Effector memory CD4-positive, alpha-beta T cell (primary cell): Measurements from ENCODE around the gene PSMA5.

Experiments
- DNase-seq, 3 donors: peaks; one replicate each; pipeline ENCODE4 v3.0.0-alpha.2; 2020
- H3K27ac ChIP-seq: 2 replicates; pipeline ENCODE4 v1.7.0; 2013; ENCODE audit warnings: mild to moderate bottlenecking, low read length, moderate library complexity; ENCODE audit not compliant: insufficient read depth, poor library complexity, severe bottlenecking
- H3K27me3 ChIP-seq: replicated peaks from 2 replicates; pipeline ENCODE4 v1.7.0; 2013; ENCODE audit warnings: mild to moderate bottlenecking, low read length; ENCODE audit not compliant: insufficient read depth, control insufficient read depth, poor library complexity, severe bottlenecking
- H3K36me3 ChIP-seq: 2 replicates; pipeline ENCODE4 v1.7.0; 2013; ENCODE audit warnings: mild to moderate bottlenecking, low read length, moderate library complexity; ENCODE audit not compliant: control insufficient read depth, insufficient read depth
- H3K4me1 ChIP-seq: 2 replicates; pipeline ENCODE4 v1.7.0; 2013; ENCODE audit warnings: low read length, mild to moderate bottlenecking; ENCODE audit not compliant: control insufficient read depth, insufficient read depth, poor library complexity, severe bottlenecking
- H3K4me3 ChIP-seq: 2 replicates; pipeline ENCODE4 v1.7.0; 2013; ENCODE audit warnings: low read length, low read depth, mild to moderate bottlenecking; ENCODE audit not compliant: insufficient read depth, poor library complexity, severe bottlenecking
- H3K9me3 ChIP-seq: 2 replicates; pipeline ENCODE4 v1.7.0; 2013; ENCODE audit warnings: mild to moderate bottlenecking, low read length, moderate library complexity; ENCODE audit not compliant: control insufficient read depth

PSMA5 gene

DNA sequence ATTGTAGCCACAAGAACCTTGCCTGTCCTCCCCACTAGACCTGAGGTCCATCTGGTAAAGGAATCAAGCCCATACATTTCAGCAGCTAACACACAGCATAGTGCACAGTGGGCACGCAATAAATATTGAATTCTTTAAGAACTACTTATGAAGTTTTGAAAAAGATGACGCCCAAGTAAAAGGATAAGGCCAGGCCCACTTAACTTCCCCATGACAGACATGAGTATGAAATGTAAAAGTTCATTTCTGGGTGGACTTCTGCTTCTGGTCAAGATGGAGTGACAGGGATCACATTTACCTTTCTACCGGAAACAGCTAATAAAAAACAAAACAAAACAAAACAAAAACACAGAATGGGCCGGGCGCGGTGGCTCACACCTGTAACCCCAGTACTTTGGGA is 54.0 kb downstream of the PSMA5 start:
- DNase-seq: no peak
- Histone ChIP-seq H3K4me3 (no peak overlapping the region), H3K9me3 (no peaks in the 10 kb centered on the region), H3K36me3 (no peaks in the 10 kb centered on the region), H3K27ac (no peak overlapping the region), H3K4me1 (no peaks in the 10 kb centered on the region), H3K27me3 (no peaks in the 10 kb centered on the region)

DNA sequence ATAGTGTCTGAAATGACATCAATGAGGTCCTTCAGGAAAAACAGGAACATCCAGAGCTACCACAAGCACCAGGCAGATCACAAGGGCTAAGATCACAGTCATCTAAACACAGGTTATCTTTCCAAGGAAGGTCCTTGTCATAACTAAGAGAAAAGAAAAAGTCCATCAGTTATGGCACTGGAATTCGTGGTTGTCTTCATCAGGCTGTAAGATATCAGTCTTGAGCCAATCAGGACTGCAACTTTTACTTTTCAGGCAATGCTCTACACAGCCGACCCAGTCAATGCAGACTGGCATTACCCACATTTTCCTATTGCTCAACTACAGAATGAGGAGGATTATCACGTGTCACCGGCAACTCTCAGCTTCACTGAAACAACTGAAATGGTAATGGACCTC is 54.9 kb downstream of the PSMA5 start:
- no peaks in the 10 kb centered on the region for H3K4me1 ChIP-seq
- H3K36me3 ChIP-seq: no peaks in the 10 kb centered on the region
- no peak for DNase-seq
- H3K27ac ChIP-seq: no peak overlapping the region
- no peaks in the 10 kb centered on the region for H3K9me3 ChIP-seq
- H3K27me3 ChIP-seq: no peaks in the 10 kb centered on the region
- no peak overlapping the region for H3K4me3 ChIP-seq

DNA sequence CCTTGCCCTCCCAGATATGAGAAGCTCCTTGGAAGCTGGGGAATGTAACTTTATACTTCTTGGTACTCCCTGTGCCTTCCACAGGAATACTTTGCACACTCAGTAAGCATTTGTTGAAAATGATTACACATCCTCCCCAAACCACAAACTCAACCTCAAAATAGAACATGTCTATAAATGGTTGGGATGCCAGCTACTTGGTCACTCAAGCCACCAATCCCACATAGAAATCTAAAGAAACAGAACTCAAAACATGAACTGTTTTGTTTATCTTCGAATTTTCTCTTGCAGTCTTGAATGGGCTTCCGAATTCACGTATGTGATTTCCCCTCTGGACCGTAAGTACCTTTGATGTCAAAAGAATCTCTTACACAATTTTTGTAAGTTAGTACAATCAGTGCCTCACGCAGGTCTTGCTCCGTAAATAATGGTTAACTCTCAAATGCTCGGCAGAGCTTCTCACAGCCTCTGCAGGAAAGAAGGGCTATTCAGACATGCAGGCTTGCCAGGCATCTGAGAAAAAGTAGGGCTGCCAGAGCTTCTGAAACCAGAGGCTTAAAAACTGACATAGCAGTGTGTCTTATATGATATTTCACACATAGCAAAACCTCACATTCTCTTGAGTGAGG is 55.4 kb downstream of the PSMA5 start:
- Histone ChIP-seq H3K4me1 (no peaks in the 10 kb centered on the region), H3K27ac (no peak overlapping the region), H3K27me3 (no peaks in the 10 kb centered on the region), H3K9me3 (no peaks in the 10 kb centered on the region), H3K36me3 (no peaks in the 10 kb centered on the region), H3K4me3 (no peak overlapping the region)
- no peak for DNase-seq

DNA sequence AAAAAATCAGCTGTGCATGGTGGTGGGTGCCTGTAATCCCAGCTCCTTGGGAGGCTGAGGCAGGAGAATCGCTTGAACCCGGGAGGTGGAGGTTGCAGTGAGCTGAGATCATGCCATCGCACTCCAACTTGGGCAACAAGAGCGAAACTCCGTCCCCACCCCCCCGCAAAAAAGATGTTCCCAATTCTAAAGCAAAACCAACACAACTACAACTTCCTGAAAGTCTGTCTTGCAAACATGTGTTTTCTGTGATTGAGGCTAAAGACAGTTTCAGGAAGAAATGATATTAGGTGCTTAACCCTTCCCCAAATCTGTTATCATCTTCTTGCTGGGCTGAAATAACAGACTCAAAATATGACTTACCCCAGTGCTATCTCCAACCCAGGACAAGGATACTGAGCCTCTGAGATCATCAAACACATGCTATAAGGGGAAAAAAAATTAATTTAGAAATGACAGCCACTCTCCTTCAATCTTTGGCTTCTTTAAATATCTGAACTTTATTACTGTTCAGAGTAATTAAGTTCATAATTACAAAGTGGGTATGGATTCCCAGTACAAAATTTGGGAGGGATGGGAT is 57.0 kb downstream of the PSMA5 start:
- Histone ChIP-seq H3K9me3 (no peaks in the 10 kb centered on the region), H3K27me3 (no peaks in the 10 kb centered on the region), H3K4me1 (no peaks in the 10 kb centered on the region), H3K27ac (no peak overlapping the region), H3K4me3 (no peak overlapping the region), H3K36me3 (no peaks in the 10 kb centered on the region)
- no peak for DNase-seq

DNA sequence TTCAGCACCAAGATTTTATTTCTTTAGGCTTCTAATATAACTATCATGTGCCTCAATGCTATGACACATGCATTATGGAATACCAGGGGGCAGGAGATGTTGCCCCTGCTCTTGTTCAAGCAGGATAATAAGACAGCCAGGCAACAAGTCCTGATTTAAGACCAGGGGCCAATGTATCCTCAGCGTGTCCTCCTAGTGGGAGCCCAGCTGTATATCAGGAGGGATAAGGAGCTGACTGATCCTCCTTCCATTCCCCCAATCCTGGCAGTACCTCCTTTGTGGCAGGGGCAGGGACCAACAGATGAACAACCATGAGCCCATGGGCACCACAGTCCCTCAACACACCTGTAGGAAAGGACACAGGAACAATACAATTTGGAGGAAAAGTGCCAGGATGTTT is 57.8 kb downstream of the PSMA5 start:
- Histone ChIP-seq H3K9me3 (no peaks in the 10 kb centered on the region), H3K4me3 (no peak overlapping the region), H3K27me3 (no peaks in the 10 kb centered on the region), H3K4me1 (no peaks in the 10 kb centered on the region), H3K27ac (no peak overlapping the region), H3K36me3 (no peaks in the 10 kb centered on the region)
- no peak for DNase-seq

- Histone ChIP-seq H3K36me3 (no peaks in the 10 kb centered on the region), H3K4me1 (no peaks in the 10 kb centered on the region), H3K4me3 (no peak overlapping the region), H3K9me3 (no peaks in the 10 kb centered on the region), H3K27me3 (no peaks in the 10 kb centered on the region), H3K27ac (no peak overlapping the region)
- no peak for DNase-seq
These were observed 58.6 kb downstream of the PSMA5 start for GRCh38 chr1:109367626-109368025.

DNA sequence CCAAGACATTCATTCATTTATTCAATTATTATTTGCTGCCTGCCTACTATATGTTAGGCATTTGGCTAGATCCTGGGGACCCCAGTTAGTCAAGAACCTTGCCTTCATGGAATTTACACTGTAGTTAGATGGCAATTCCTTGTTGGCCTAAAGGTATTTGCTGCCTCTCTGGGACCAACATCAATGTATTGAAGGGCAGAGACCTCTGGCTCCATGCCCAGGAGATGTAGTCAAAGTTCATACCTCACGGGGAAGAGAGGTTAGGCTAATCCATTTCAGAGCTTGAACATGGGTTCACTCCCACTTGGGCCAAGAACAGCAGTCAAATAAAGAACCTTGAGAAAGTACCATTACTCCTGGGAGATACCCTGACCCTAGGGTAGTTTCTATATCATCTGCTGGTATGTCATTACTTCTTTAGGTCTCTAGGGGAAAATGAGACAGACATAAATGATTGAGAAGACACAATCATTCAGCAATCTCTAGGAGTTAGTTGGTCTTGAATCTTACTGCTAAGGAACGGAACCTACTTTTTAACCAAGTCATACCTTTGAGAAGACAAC is 60.5 kb downstream of the PSMA5 start:
- no peaks in the 10 kb centered on the region for H3K9me3 ChIP-seq
- H3K36me3 ChIP-seq: no peaks in the 10 kb centered on the region
- H3K4me3 ChIP-seq: no peak overlapping the region
- DNase-seq: no peak
- H3K27me3 ChIP-seq: no peaks in the 10 kb centered on the region
- no peak overlapping the region for H3K27ac ChIP-seq
- no peaks in the 10 kb centered on the region for H3K4me1 ChIP-seq

DNA sequence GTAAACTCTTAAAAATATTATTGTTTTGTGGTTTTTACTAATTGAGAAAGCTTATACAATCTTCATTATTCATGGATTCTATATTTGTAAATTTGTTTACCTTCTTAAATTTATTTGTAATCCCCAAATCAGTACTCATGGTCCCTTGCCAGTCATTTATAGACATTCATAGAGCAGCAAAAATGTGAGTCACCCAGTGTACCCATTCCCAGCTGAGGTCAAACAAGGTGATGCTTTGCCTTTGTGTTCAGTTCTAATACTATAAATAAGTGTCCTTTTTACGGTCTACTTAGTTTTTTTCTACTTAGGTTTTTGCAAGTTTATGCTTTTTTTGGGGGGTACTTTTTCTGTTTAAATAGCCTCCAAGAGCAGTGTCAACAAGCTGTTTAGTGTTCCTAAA is 64.6 kb downstream of the PSMA5 start:
- no peak overlapping the region for H3K4me3 ChIP-seq

DNA sequence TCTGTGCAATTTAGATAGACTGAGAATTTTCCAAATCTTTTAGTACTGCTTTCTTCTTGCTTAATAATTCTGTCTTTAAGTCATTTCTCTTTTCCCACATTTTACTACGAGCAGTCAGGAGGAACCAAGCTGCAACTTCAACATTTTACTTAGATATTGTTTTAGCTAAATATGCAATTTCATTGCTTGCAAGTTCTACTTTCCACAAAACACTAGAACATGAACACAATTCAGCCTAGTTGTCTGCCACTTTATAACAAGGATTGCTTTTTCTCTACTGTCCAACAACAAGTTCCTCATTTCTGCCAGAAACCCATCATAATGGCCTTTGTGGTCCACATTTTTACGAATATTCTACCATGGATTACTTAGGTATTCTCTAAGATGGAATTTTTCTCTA is 65.2 kb downstream of the PSMA5 start:
- no peak for DNase-seq
- H3K27ac ChIP-seq: no peak overlapping the region
- H3K4me3 ChIP-seq: no peak overlapping the region
- H3K27me3 ChIP-seq: no peaks in the 10 kb centered on the region
- H3K9me3 ChIP-seq: no peaks in the 10 kb centered on the region
- no peaks in the 10 kb centered on the region for H3K36me3 ChIP-seq
- H3K4me1 ChIP-seq: no peaks in the 10 kb centered on the region

More for the DNA sequence above, 64.6 kb downstream of the PSMA5 start:
- DNase-seq: no peak
- Histone ChIP-seq H3K36me3 (no peaks in the 10 kb centered on the region), H3K27me3 (no peaks in the 10 kb centered on the region), H3K27ac (no peak overlapping the region), H3K9me3 (no peaks in the 10 kb centered on the region), H3K4me1 (no peaks in the 10 kb centered on the region)

DNA sequence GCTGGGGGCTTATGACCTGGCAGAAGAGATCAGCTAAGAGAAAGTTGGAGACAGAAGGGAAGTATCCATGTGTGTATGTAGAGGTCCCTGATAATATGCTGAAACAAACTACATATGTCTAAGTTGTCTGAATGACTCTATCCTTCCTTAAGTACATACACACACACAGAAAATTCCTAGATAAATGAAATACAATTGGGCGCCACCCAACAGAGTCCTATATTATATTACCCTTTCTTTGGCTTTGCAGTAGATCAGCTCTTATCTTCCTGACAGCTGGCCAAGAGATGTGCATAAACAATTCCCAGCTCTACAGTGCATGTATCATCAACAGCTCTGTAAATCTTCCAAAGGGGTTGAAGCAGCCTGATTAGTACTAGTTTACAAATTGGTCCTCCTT is 68.6 kb downstream of the PSMA5 start:
- Histone ChIP-seq H3K9me3 (no peaks in the 10 kb centered on the region), H3K36me3 (no peaks in the 10 kb centered on the region), H3K4me3 (no peak overlapping the region), H3K27ac (no peak overlapping the region), H3K4me1 (no peaks in the 10 kb centered on the region), H3K27me3 (no peaks in the 10 kb centered on the region)
- DNase-seq: no peak
